Measurements from ENCODE around the gene FBXW4. TPM values are rescaled to one million over a fixed set of nuclear protein-coding genes. Genes with fewer than 3 reads are reported as not detected.

The FBXW4 gene
- total RNA-seq, 1 donor from 2014 or later, result 108 TPM

GRCh38 chr10:101579516-101579870, 115.5 kb downstream of the FBXW4 start:
- Histone ChIP-seq H3K9ac (ENCODE audit: low read depth in 1 of 3, low read length in 3 of 3) (no peak overlapping the region), H3K27me3 (ENCODE audit: control insufficient read depth in 3 of 3, insufficient read depth in 3 of 3, low read length in 3 of 3) (no peaks in the 10 kb centered on the region), H3K4me1 (ENCODE audit: control insufficient read depth in 3 of 3, insufficient read depth in 3 of 3, low read length in 3 of 3) (no peaks in the 10 kb centered on the region), H3K9me3 (ENCODE audit: control insufficient read depth in 3 of 3, low read length in 3 of 3) (no peaks in the 10 kb centered on the region), H3K36me3 (ENCODE audit: control insufficient read depth in 3 of 3, insufficient read depth in 3 of 3, low read length in 3 of 3) (peaks cover 60 to 71% (median 65%) of the 10 kb centered on the region in 3 donors), H3K27ac (ENCODE audit: low read depth, low read length) (no peak overlapping the region), H3K4me3 (ENCODE audit: low read length in 3 of 3) (no peak overlapping the region)

- peaks cover 58 to 69% (median 63%) of the 10 kb centered on the region in 3 donors for H3K36me3 ChIP-seq (ENCODE audit: control insufficient read depth in 3 of 3, insufficient read depth in 3 of 3, low read length in 3 of 3)
- H3K4me1 ChIP-seq (ENCODE audit: control insufficient read depth in 3 of 3, insufficient read depth in 3 of 3, low read length in 3 of 3), result no peaks in the 10 kb centered on the region
These were observed 116.0 kb downstream of the FBXW4 start for GRCh38 chr10:101578803-101579515.

GRCh38 chr10:101578192-101578591, 116.8 kb downstream of the FBXW4 start:
- Histone ChIP-seq H3K4me1 (ENCODE audit: control insufficient read depth in 3 of 3, insufficient read depth in 3 of 3, low read length in 3 of 3) (no peaks in the 10 kb centered on the region), H3K27me3 (ENCODE audit: control insufficient read depth in 3 of 3, insufficient read depth in 3 of 3, low read length in 3 of 3) (no peaks in the 10 kb centered on the region), H3K9ac (ENCODE audit: low read depth in 1 of 3, low read length in 3 of 3) (no peak overlapping the region), H3K27ac (ENCODE audit: low read depth, low read length) (no peak overlapping the region), H3K36me3 (ENCODE audit: control insufficient read depth in 3 of 3, insufficient read depth in 3 of 3, low read length in 3 of 3) (peaks cover 53 to 61% (median 56%) of the 10 kb centered on the region in 3 donors), H3K4me3 (ENCODE audit: low read length in 3 of 3) (no peak overlapping the region), H3K9me3 (ENCODE audit: control insufficient read depth in 3 of 3, low read length in 3 of 3) (peaks cover under 1 to 3% (median under 1%) of the 10 kb centered on the region in 3 donors)

More at GRCh38 chr10:101578803-101579515, 116.0 kb downstream of the FBXW4 start:
- Histone ChIP-seq H3K9ac (ENCODE audit: low read depth in 1 of 3, low read length in 3 of 3) (no peak overlapping the region), H3K9me3 (ENCODE audit: control insufficient read depth in 3 of 3, low read length in 3 of 3) (no peaks in the 10 kb centered on the region), H3K4me3 (ENCODE audit: low read length in 3 of 3) (no peak overlapping the region), H3K27me3 (ENCODE audit: control insufficient read depth in 3 of 3, insufficient read depth in 3 of 3, low read length in 3 of 3) (no peaks in the 10 kb centered on the region), H3K27ac (ENCODE audit: low read depth, low read length) (no peak overlapping the region)

- H3K27me3 ChIP-seq (ENCODE audit: control insufficient read depth in 3 of 3, insufficient read depth in 3 of 3, low read length in 3 of 3), result no peaks in the 10 kb centered on the region
- no peak overlapping the region for H3K27ac ChIP-seq (ENCODE audit: low read depth, low read length)
- H3K4me1 ChIP-seq (ENCODE audit: control insufficient read depth in 3 of 3, insufficient read depth in 3 of 3, low read length in 3 of 3), result no peaks in the 10 kb centered on the region
- H3K36me3 ChIP-seq (ENCODE audit: control insufficient read depth in 3 of 3, insufficient read depth in 3 of 3, low read length in 3 of 3), result peaks cover 44 to 53% (median 47%) of the 10 kb centered on the region in 3 donors
- no peak overlapping the region for H3K9ac ChIP-seq (ENCODE audit: low read depth in 1 of 3, low read length in 3 of 3)
- H3K4me3 ChIP-seq (ENCODE audit: low read length in 3 of 3), result no peak overlapping the region
- H3K9me3 ChIP-seq (ENCODE audit: control insufficient read depth in 3 of 3, low read length in 3 of 3), result peaks cover 8 to 12% (median 9%) of the 10 kb centered on the region in 3 donors
These were observed 117.7 kb downstream of the FBXW4 start for GRCh38 chr10:101577121-101577871.

- peaks cover 8 to 13% (median 10%) of the 10 kb centered on the region in 3 donors for H3K9me3 ChIP-seq (ENCODE audit: control insufficient read depth in 3 of 3, low read length in 3 of 3)
These were observed 118.6 kb downstream of the FBXW4 start for GRCh38 chr10:101576211-101576863.

DNA sequence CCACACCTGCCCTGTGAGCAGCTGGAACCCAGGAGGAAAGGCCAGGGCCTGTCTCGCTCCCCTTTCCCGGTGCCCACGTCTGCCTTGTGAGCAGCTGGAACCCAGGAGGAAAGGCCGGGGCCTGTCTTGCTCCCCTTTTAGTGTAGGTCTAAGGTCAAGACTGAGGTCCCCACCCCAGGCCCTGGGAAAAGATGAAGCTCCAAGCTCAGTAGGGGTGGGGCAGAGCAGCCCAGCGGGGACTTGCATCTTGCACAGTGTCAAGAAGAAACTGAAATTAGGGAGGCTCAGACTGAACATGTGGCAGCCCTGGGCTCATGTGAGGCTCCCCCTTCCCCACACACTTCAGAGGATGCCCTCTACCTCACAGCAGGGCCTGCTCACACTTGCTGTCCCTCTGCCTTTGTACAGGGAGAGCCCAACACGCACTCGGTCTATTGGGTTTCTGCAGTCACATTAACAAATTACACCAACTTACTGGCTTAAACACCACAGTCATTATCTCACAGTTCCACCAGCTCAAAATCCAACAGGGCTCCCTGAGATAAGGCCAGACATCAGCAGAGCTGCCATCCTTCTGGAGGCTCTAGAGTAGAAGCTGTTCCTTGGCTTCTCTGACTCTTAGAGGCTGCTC, 119.3 kb downstream of the FBXW4 start:
- Histone ChIP-seq H3K4me1 (ENCODE audit: control insufficient read depth in 3 of 3, insufficient read depth in 3 of 3, low read length in 3 of 3) (peaks cover 3 to 5% (median 3%) of the 10 kb centered on the region in 3 donors), H3K27me3 (ENCODE audit: control insufficient read depth in 3 of 3, insufficient read depth in 3 of 3, low read length in 3 of 3) (peaks cover 0 to 5% (median 0%) of the 10 kb centered on the region in 3 donors), H3K9me3 (ENCODE audit: control insufficient read depth in 3 of 3, low read length in 3 of 3) (peaks cover 8 to 13% (median 10%) of the 10 kb centered on the region in 3 donors), H3K4me3 (ENCODE audit: low read length in 3 of 3) (no peak overlapping the region), H3K9ac (ENCODE audit: low read depth in 1 of 3, low read length in 3 of 3) (no peak overlapping the region), H3K36me3 (ENCODE audit: control insufficient read depth in 3 of 3, insufficient read depth in 3 of 3, low read length in 3 of 3) (peaks cover 32 to 39% (median 33%) of the 10 kb centered on the region in 3 donors), H3K27ac (ENCODE audit: low read depth, low read length) (no peak overlapping the region)

More at GRCh38 chr10:101576211-101576863, 118.6 kb downstream of the FBXW4 start:
- Histone ChIP-seq H3K4me3 (ENCODE audit: low read length in 3 of 3) (no peak overlapping the region), H3K27me3 (ENCODE audit: control insufficient read depth in 3 of 3, insufficient read depth in 3 of 3, low read length in 3 of 3) (no peaks in the 10 kb centered on the region), H3K36me3 (ENCODE audit: control insufficient read depth in 3 of 3, insufficient read depth in 3 of 3, low read length in 3 of 3) (peaks cover 38 to 45% (median 39%) of the 10 kb centered on the region in 3 donors), H3K27ac (ENCODE audit: low read depth, low read length) (no peak overlapping the region), H3K9ac (ENCODE audit: low read depth in 1 of 3, low read length in 3 of 3) (no peak overlapping the region), H3K4me1 (ENCODE audit: control insufficient read depth in 3 of 3, insufficient read depth in 3 of 3, low read length in 3 of 3) (no peaks in the 10 kb centered on the region)

- peaks cover 26 to 33% (median 27%) of the 10 kb centered on the region in 3 donors for H3K36me3 ChIP-seq (ENCODE audit: control insufficient read depth in 3 of 3, insufficient read depth in 3 of 3, low read length in 3 of 3)
- H3K4me3 ChIP-seq (ENCODE audit: low read length in 3 of 3), result no peak overlapping the region
- H3K4me1 ChIP-seq (ENCODE audit: control insufficient read depth in 3 of 3, insufficient read depth in 3 of 3, low read length in 3 of 3), result peaks cover 7 to 10% (median 8%) of the 10 kb centered on the region in 3 donors
- no peak overlapping the region for H3K27ac ChIP-seq (ENCODE audit: low read depth, low read length)
- H3K9me3 ChIP-seq (ENCODE audit: control insufficient read depth in 3 of 3, low read length in 3 of 3), result peaks cover 8 to 13% (median 10%) of the 10 kb centered on the region in 3 donors
- H3K27me3 ChIP-seq (ENCODE audit: control insufficient read depth in 3 of 3, insufficient read depth in 3 of 3, low read length in 3 of 3), result peaks cover 0 to 5% (median 3%) of the 10 kb centered on the region in 3 donors
- no peak overlapping the region for H3K9ac ChIP-seq (ENCODE audit: low read depth in 1 of 3, low read length in 3 of 3)
These were observed 119.9 kb downstream of the FBXW4 start for GRCh38 chr10:101575091-101575490.

DNA sequence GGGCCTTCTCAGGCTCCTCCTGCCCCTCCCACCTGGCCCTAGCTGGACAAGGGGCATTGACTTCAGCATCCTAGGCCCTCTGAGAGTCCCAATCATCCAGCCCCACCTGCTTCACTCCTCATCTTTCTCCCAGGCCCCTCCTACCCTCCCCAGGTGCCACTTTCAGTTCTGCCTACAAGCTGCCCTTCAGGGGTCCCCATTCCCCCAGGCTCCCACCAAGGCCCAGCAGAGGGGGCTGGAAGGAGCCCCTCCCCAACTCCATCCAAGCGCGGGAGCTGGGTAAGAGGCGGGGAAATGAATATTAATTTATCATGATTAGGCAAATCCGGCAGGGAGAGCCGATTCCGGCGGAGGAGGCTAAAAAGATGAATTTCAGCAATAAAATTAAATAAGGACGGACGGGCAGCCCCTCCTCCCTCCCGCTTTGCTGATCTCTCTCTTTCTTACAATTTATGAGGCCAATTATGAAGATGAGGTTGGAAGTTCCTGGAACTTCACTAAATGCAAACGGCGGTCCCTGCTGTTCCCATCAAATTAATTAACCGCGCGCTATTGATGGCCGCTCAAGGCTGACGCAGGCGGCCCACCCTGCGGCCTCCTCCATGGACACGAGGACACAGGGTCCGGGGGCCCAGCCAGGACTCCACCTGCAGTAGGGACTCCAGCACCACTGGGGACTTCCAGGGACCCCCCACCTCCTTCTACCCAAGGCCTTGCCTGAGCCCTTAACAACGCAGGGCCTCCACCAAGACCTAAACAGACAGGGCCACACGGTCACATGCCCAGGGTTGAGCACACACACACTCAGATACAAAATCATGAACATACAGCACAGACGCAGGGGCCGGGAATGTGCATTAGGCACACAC, 120.9 kb downstream of the FBXW4 start:
- Histone ChIP-seq H3K27ac (ENCODE audit: low read depth, low read length) (no peak overlapping the region), H3K9ac (ENCODE audit: low read depth in 1 of 3, low read length in 3 of 3) (no peak overlapping the region), H3K27me3 (ENCODE audit: control insufficient read depth in 3 of 3, insufficient read depth in 3 of 3, low read length in 3 of 3) (peaks cover 9 to 13% (median 12%) of the 10 kb centered on the region in 3 donors), H3K9me3 (ENCODE audit: control insufficient read depth in 3 of 3, low read length in 3 of 3) (peaks cover 8 to 13% (median 10%) of the 10 kb centered on the region in 3 donors), H3K4me1 (ENCODE audit: control insufficient read depth in 3 of 3, insufficient read depth in 3 of 3, low read length in 3 of 3) (peaks cover 10 to 14% (median 14%) of the 10 kb centered on the region in 3 donors), H3K36me3 (ENCODE audit: control insufficient read depth in 3 of 3, insufficient read depth in 3 of 3, low read length in 3 of 3) (peaks cover 16 to 24% (median 19%) of the 10 kb centered on the region in 3 donors), H3K4me3 (ENCODE audit: low read length in 3 of 3) (no peak overlapping the region)

DNA sequence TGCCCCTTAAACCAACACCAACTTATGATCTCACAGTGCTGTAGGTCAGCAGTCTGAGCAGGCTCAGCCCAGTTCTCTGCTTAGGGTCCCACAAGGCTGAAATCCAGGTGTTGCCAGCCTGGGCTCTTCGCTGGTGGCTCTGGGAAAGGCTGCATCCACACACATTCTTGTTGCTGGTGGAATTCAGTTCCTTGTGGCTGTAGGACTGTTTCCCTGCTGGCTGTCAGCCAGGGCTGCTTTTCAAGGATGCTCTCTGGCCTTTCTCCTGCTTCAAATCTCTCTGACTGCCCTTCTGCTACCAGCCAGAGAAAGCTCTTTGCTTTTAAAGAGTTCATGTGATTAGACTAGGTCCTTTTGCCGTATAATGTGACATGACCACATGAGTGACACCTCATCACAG, 122.2 kb downstream of the FBXW4 start:
- H3K36me3 ChIP-seq (ENCODE audit: control insufficient read depth in 3 of 3, insufficient read depth in 3 of 3, low read length in 3 of 3), result peaks cover 5 to 10% (median 5%) of the 10 kb centered on the region in 3 donors
- peaks cover 13 to 23% (median 20%) of the 10 kb centered on the region in 3 donors for H3K27me3 ChIP-seq (ENCODE audit: control insufficient read depth in 3 of 3, insufficient read depth in 3 of 3, low read length in 3 of 3)
- no peak overlapping the region for H3K27ac ChIP-seq (ENCODE audit: low read depth, low read length)
- peaks cover 10 to 14% (median 14%) of the 10 kb centered on the region in 3 donors for H3K4me1 ChIP-seq (ENCODE audit: control insufficient read depth in 3 of 3, insufficient read depth in 3 of 3, low read length in 3 of 3)
- H3K9ac ChIP-seq (ENCODE audit: low read depth in 1 of 3, low read length in 3 of 3), result no peak overlapping the region
- peak overlapping the region in 1 of 3 donors; percentile 35 for H3K4me3 ChIP-seq (ENCODE audit: low read length in 3 of 3)
- peaks cover 8 to 13% (median 10%) of the 10 kb centered on the region in 3 donors for H3K9me3 ChIP-seq (ENCODE audit: control insufficient read depth in 3 of 3, low read length in 3 of 3)

All from skeletal muscle tissue (tissue), 4 donors.